Measurements from ENCODE around the gene PLCL2. TPM values are rescaled to one million over a fixed set of nuclear protein-coding genes. Genes with fewer than 3 reads are reported as not detected.

Gene PLCL2
- total RNA-seq, 1 donor from 2014 or later, result 1.8 TPM

GRCh38 chr3:17065315-17065714 is 180.6 kb downstream of the PLCL2 start:
- TF ChIP-seq, protein P1, sequence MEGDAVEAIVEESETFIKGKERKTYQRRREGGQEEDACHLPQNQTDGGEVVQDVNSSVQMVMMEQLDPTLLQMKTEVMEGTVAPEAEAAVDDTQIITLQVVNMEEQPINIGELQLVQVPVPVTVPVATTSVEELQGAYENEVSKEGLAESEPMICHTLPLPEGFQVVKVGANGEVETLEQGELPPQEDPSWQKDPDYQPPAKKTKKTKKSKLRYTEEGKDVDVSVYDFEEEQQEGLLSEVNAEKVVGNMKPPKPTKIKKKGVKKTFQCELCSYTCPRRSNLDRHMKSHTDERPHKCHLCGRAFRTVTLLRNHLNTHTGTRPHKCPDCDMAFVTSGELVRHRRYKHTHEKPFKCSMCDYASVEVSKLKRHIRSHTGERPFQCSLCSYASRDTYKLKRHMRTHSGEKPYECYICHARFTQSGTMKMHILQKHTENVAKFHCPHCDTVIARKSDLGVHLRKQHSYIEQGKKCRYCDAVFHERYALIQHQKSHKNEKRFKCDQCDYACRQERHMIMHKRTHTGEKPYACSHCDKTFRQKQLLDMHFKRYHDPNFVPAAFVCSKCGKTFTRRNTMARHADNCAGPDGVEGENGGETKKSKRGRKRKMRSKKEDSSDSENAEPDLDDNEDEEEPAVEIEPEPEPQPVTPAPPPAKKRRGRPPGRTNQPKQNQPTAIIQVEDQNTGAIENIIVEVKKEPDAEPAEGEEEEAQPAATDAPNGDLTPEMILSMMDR (IDR thresholded peaks at IDR 0.05), result no peak
- H3K4me3 Mint-ChIP-seq (ENCODE audit: unreplicated experiment), result no peak overlapping the region
- peaks cover 33% of the 10 kb centered on the region for H3K4me1 Mint-ChIP-seq (ENCODE audit: unreplicated experiment)
- peaks cover 2% of the 10 kb centered on the region for H3K36me3 Mint-ChIP-seq (ENCODE audit: unreplicated experiment)
- H3K9me3 Mint-ChIP-seq (ENCODE audit: unreplicated experiment), result no peaks in the 10 kb centered on the region
- no peaks in the 10 kb centered on the region for H3K27me3 Mint-ChIP-seq (ENCODE audit: unreplicated experiment)
- H3K27ac Mint-ChIP-seq (ENCODE audit: unreplicated experiment), result peak overlapping the region; percentile 13
- DNase-seq (ENCODE audit: extremely low spot score, unreplicated experiment), result no peak

DNA sequence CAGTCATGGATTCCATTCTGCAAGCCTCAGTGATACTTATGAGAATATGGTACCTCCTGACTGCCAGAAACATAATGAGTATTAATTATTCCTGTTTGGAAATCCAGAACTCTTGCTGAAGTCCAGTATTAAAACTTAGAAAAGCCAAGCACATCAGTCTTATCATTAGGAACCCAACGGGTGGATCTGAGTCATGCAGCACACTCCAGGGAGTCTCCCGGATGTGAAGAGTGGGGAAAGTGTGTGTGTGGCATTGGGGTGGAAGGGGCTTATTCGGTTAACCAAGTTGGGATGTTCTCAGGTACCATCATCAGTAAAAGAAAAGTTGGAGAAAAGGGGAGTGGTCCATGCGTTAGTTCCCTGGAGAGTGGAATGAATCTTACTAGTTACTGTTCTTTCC is 181.1 kb downstream of the PLCL2 start:
- DNase-seq (ENCODE audit: extremely low spot score, unreplicated experiment), result no peak
- Mint-ChIP-seq H3K4me3 (ENCODE audit: unreplicated experiment) (no peak overlapping the region), H3K27ac (ENCODE audit: unreplicated experiment) (peak overlapping the region; percentile 13), H3K4me1 (ENCODE audit: unreplicated experiment) (peaks cover 38% of the 10 kb centered on the region), H3K27me3 (ENCODE audit: unreplicated experiment) (no peaks in the 10 kb centered on the region), H3K9me3 (ENCODE audit: unreplicated experiment) (no peaks in the 10 kb centered on the region), H3K36me3 (ENCODE audit: unreplicated experiment) (peaks cover 2% of the 10 kb centered on the region)
- TF ChIP-seq, protein P1 (IDR thresholded peaks at IDR 0.05), result no peak

DNA sequence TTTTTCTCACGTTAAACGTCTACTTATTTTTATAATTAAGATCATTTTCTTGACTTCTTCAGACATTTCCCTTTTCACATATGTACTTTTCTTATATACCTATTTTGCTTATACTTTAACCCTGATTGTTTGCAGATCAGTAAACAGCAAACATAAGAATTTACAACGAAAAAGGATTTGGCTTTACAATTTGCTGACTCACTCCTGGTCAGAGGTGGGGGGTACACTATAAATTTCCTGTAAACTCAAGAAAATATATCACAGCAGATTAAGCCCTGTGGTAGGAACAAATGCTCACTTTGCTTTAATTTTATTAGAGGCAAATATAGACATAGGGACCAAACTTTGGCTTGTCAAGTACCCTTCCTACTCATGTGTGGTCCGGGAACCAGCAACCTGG is 185.0 kb downstream of the PLCL2 start:
- H3K9me3 Mint-ChIP-seq (ENCODE audit: unreplicated experiment), result no peaks in the 10 kb centered on the region
- H3K27me3 Mint-ChIP-seq (ENCODE audit: unreplicated experiment), result no peaks in the 10 kb centered on the region
- DNase-seq (ENCODE audit: extremely low spot score, unreplicated experiment), result no peak
- H3K27ac Mint-ChIP-seq (ENCODE audit: unreplicated experiment), result no peak overlapping the region
- no peak overlapping the region for H3K4me3 Mint-ChIP-seq (ENCODE audit: unreplicated experiment)
- peaks cover 2% of the 10 kb centered on the region for H3K36me3 Mint-ChIP-seq (ENCODE audit: unreplicated experiment)
- peaks cover 43% of the 10 kb centered on the region for H3K4me1 Mint-ChIP-seq (ENCODE audit: unreplicated experiment)
- TF ChIP-seq, protein P1 (IDR thresholded peaks at IDR 0.05), result no peak

DNA sequence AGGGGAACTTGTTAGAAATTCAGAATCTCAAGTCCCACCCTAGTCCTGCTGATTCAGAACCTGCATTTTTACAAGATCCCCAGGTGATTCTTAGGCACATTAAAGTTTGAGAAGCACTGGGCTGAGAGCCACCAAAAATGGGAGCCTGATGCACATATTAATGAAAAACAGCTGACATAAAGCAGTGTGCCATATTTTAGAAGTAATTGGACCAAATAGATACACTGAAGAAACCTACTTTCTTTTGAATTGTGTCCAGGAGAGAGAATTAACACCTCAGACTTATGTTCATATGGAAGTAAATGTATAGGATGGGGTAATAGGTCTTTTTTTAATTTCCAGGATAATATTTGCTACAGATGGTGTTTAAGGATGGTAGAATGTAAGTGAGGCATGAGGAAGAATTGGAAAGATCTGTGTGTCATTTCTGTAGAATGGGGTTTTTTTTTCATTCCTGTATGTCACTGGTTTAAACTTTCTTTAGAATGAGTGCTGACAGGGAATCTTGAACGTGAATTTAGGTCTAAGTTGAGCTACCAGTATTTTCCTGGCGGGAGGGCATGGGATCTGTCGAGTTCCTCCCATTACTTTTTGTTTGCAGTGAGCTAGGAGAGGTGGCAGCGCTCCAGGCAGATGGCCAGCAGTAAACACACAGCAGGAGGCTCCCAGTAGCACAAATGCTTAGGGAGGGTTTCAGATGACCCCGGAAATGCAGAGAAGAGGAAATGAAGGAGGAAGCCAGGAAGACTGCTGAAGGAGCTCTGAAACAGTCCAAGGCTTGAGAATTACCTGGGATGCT is 185.6 kb downstream of the PLCL2 start:
- Mint-ChIP-seq H3K4me3 (ENCODE audit: unreplicated experiment) (no peak overlapping the region), H3K36me3 (ENCODE audit: unreplicated experiment) (peaks cover 2% of the 10 kb centered on the region), H3K4me1 (ENCODE audit: unreplicated experiment) (peaks cover 37% of the 10 kb centered on the region), H3K27me3 (ENCODE audit: unreplicated experiment) (no peaks in the 10 kb centered on the region), H3K27ac (ENCODE audit: unreplicated experiment) (no peak overlapping the region), H3K9me3 (ENCODE audit: unreplicated experiment) (no peaks in the 10 kb centered on the region)
- TF ChIP-seq, protein P1 (IDR thresholded peaks at IDR 0.05), result no peak
- no peak for DNase-seq (ENCODE audit: extremely low spot score, unreplicated experiment)

GRCh38 chr3:17074559-17074958 is 189.8 kb downstream of the PLCL2 start:
- Mint-ChIP-seq H3K36me3 (ENCODE audit: unreplicated experiment) (no peaks in the 10 kb centered on the region), H3K9me3 (ENCODE audit: unreplicated experiment) (no peaks in the 10 kb centered on the region), H3K27ac (ENCODE audit: unreplicated experiment) (no peak overlapping the region), H3K4me3 (ENCODE audit: unreplicated experiment) (no peak overlapping the region), H3K27me3 (ENCODE audit: unreplicated experiment) (no peaks in the 10 kb centered on the region), H3K4me1 (ENCODE audit: unreplicated experiment) (peaks cover 14% of the 10 kb centered on the region)
- TF ChIP-seq, protein P1 (IDR thresholded peaks at IDR 0.05), result no peak
- DNase-seq (ENCODE audit: extremely low spot score, unreplicated experiment), result no peak

Data from osteocyte (in vitro differentiated cells).